HG02981 (cell line): Measurements from ENCODE around the gene SEMA3E.
"Not testable (repeated sequence)": the region's sequence is repeated elsewhere in the genome, so short reads cannot be mapped to it uniquely, and the experiment has no call there.

ENCODE experiments used
- ATAC-seq: cut with Tn5 transposase; IDR thresholded peaks from one replicate; pipeline ENCODE4 v1.9.1; 2021; ENCODE audit warnings: mild to moderate bottlenecking, moderate library complexity; ENCODE audit not compliant: unreplicated experiment

The SEMA3E gene

DNA sequence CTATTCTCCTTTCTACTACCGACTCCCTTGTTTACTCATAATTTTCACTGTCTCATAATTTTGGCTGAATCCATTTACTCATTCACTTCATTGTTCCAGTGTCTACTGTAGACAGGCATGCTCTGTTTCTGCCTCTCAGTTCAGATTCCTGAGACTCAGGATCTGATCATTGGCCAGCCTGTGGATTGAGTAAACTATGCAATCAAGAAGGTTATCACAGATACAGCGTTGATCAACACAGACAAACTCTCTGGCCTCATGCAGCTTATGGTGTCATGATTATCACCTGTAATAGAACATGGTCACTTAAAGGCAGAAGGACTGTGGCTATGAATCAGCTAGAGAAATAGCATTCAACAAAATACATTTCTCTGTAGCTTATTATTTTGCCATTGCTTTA, 86.0 kb downstream of the SEMA3E start:
- no peak for ATAC-seq

DNA sequence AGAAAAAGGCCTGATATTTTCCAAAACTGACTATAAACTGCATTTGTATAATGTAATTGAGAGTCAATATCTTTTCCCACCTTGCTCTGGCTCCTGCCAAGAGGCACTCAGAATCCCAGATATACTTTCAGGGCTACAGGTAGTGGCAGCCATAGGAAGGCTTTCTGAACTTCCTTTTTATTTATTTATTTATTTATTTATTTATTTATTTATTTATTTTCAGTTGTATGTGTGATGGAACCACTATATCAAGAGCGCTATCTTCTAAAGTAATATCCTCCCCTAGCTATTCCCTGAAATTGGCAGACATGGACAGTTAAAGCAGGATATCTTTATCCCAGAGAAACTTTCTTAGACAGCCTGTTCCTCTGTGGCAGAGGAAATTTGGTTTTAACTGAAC, 86.7 kb downstream of the SEMA3E start:
- no peak for ATAC-seq

DNA sequence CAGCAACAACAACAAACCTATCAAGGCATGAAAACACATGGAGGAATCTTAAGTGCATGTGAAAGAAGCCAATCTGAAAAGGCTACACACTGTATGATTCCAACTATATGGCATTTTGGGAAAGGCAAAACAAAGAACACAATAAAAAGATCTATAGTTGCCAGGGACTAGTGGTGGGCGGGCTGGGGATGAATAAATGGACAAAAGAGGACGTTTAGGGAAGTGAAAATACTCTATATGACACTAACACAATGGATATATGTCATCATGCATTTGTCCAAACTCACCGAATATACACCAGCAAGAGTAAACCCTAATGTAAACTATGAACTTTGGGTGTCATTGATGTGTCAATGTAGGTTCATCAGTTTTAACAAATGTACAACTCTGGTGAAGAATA, 89.1 kb downstream of the SEMA3E start:
- ATAC-seq, result no peak

DNA sequence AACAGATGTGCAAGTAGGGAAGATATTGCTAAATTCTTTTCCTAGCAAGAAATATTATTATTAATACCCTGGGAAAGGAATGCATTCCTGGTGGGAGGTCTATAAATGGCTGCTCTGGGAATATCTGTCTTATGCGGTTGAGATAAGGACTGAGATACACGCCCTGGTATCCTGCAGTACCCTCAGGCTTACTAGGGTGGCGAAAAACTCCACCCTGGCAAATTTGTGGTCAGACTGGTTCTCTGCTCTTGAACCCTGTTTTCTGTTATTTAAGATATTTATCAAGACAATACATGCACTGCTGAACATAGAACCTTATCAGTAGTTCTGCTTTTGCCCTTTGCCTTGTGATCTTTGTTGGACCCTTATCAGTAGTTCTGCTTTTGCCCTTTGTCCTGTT, 96.4 kb downstream of the SEMA3E start:
- not testable (repeated sequence) for ATAC-seq

DNA sequence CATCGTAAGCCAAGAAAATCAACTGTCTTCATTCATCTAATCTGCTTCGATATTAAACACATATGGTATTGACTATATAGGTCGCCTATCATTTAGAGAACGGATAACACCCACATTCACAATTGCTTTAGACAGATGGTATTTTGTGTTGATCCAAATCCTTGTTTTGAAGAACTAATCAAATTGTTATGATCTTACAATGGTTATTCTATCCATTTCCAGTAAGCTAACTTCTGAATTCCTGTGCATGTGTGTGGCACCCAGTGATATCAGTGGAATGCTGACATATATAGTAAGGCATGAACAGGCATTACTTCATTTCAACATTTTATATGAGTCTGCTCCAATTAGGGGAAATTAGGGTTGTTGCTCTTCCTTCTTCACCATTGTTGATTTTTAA, 98.8 kb downstream of the SEMA3E start:
- no peak for ATAC-seq

DNA sequence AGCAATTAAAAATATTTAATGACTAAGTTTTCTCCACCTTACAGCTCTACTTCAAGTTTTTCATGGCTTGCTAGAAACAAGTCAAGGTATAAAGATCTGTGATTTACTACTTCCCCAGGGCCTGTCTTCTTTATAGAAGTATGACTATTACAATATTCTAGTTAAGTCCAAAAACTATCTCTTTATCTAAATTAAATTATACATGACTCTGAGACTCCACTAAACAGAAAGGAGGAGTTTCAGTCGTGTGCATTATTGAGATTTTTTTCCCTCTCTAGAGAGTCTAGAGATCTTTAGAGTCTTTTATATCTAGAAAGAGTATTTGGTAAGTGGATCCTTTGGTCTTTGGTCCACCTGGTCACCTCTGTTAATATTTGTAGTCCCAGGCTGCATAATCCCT, 100.7 kb downstream of the SEMA3E start:
- no peak for ATAC-seq

DNA sequence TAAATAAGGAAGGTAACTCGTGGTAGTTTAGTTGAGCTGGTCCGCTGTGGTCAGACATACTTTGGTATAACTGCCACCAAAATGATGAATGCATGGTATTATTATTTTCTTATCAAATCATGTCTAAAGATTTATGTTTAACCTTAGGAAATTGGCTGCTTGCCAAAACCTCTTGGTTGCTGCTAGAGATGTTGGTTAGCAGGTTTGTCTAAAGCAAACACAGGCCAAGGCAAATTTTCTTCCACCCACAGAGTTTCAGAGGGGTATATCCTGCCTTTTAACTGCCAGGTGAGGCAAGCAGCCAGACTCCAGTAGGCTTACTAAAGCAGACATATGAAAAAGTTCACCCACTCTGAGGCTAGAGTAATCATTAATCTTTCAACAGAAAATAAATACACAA, 101.4 kb downstream of the SEMA3E start:
- ATAC-seq, result peak; percentile 96

DNA sequence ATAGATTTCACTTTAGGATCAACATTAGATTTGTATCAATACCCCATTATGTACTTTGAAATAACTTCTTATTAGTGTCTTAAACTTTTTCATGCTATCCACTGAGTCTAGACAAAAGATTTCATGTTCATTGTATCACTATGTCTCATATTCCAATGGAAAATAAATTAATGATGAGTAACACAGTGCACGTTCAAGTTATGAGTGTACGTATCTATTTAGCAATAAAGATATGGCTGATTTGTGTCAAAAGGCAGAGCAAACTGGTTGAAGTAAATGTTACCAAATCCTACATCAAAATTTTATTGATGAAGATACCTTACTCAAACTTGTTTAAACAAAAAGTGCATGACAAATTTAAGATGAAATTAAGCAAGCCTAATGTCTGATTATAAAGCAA, 102.4 kb downstream of the SEMA3E start:
- no peak for ATAC-seq

DNA sequence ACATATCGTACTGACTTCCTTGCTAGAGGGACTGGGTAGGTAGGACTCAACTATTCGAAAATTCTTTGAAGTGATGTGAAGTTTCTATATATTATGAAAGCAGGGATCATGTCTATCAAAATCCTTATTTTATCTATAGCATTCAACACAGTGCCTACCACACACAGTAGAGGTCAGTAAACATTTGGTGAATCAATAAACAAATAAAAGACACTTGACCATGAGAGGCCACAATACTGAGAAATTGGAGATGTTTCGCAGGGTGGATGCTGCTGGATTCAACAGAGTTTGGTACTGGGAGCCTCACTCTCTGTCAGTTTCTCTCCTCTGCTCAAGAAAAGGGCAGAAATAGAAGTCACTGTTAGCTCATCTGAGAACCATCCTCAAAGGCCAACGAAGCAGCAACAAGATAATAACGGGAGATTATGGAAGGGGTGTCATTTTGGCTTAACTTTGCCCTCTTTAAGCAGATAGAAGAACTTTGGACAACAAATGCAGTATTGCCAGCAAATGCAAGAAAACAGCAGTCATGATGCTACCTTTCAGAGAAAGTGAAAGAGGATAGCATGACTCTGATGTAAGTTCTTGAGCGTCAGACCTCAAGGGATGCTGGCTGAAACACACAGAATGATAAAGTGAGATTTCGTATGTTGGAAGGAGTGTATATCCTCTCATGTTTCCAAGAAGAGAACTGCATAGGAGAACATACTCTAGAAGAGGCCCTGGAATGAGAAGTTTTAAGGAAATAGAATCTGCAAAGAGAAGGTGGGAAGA, 107.6 kb downstream of the SEMA3E start:
- no peak for ATAC-seq

DNA sequence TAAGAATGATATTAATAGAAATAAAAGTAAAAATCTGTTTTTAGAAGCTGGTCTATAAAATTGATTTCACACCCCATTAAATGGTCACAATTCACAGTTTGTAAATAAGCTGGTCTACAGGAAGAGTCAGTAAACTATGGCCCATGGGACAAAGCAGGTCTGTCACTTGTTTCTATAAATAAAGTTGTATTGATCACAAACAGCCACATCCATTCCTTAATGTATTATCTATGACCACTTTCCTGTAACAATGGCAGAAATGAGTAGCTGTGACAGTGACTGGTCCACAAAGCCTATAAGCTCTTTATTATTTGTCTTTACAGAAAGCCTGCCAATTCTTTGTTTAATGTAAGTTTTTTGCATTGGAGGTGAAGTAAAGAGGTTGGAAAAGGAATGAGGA, 114.5 kb downstream of the SEMA3E start:
- no peak for ATAC-seq

DNA sequence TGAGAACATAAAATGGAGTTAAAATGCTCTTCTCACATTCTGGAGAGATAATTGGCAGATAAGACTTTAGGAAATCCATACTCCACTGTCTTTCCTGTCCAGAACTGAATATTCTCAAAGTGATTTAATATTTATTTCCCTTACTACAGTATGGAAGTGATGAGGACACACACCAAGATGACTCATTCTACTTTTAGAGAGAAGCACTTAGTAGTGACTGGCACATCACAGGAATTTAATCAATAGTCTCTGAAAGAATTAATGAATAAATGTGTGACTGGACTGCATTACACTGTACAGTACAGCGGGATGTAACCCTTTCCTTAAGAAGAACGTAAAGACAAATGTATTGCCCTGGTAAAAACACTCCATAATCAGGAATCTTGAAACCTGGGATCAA, 116.7 kb downstream of the SEMA3E start:
- no peak for ATAC-seq

DNA sequence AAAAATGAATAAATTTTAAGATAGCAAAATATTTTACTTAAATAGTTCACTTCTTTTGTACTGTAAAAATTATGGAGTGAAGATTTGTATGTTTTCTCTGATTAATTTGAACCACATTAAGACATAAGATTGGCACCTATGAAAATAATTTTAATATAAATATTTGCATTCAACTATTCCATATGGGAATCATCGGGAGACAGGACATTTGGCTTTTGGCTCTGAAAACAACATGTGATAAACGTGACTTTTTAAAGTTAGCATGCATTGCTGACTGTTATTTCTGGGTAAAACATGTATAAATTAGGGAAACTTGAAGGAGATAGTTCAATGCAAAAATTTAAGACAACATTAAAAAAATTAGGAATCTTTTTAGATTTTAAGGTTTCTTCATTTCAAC, 117.2 kb downstream of the SEMA3E start:
- no peak for ATAC-seq

DNA sequence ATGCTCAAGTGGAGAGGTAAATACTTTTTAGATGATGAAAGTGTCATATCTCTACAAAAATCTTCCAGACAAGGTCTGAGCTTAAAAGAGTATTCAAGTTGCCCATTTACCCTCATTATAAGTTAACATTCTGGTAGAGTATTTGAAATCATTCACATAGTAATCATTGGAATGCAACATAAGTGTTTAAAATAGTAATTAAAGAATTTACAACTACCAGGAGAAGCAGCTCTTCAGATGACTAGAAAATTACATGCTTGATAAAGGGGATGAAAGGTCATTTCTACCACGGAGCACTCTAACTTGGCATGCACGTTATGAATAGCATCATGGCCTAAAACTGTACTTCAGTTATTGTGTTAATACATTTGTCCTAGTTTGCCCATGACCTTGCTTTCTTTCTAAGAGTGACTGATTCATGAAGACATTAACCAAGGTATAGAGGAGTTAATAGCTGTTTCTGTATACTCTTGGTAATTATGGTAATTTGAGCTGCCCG, 120.0 kb downstream of the SEMA3E start:
- ATAC-seq, result no peak

DNA sequence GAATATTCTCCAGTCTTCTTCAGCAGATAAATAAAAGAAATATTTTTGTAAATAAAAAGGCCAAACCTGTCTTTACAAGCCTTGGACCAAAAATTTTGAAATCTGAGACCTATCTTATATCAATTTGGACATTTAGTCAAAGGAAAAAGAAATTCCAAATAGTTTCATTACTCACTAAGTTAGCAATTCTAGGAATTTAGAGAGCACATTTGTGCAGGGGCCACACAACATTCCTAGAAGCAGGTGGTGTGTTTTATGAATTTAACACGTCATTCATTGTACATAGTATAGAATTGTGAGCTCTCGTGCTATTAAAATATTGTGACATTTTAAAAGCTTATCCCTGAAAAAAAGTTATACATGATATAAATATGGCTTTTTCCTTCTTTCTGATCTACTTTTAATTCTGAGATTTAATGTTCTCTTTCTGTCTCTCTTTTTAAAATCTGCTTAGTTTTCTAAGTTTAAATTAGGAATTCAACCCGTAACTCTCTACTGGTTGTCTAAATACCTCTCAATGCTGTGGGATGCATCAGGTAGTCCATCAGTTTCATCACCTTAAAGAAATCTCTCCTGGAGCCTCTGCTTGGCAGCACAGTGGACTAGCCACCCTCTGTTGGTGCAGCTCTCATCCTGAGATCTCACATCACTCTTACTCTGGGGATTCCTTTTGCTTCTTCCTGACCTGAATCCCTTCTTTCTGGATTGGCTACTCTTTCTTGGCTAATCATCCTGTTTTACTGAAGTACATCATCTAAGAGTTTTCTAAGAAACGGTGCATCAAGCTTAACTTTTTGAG, 124.5 kb downstream of the SEMA3E start:
- ATAC-seq, result no peak

DNA sequence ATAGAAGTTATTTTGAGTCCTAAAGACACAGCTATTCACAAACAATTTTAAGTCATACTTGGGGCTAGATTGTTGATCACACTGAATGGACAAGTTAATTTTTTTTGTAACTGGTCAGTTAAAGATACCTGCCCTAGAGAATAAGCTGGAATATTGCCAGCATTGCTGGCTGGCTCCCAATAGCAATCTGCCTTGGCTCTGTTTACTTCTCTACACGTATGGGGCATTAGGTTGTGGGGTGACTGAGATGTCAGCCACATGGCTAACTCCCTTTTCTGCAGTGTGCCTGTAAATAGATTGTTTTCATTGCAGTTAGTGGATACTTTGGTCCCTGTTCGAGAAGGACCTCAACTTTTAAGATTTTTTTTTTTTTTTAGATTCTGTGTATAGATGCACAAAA, 128.2 kb downstream of the SEMA3E start:
- no peak for ATAC-seq

DNA sequence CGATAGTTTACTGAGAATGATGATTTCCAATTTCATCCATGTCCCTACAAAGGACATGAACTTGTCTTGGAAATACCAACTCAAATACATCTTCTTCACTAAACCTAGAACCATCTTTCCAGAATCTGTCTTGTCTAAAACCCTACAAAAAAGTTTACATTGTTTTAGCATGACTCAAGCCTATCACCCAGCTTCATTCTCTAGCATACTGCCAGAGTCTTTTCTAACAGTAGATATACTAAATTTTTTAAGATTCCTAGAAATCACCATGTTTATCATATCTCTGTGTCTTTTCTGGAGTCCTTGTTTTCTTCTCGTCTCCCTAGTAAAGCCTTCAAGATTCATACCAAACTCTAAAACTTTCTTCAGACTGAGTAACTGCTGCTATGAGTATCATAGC, 129.7 kb downstream of the SEMA3E start:
- no peak for ATAC-seq

DNA sequence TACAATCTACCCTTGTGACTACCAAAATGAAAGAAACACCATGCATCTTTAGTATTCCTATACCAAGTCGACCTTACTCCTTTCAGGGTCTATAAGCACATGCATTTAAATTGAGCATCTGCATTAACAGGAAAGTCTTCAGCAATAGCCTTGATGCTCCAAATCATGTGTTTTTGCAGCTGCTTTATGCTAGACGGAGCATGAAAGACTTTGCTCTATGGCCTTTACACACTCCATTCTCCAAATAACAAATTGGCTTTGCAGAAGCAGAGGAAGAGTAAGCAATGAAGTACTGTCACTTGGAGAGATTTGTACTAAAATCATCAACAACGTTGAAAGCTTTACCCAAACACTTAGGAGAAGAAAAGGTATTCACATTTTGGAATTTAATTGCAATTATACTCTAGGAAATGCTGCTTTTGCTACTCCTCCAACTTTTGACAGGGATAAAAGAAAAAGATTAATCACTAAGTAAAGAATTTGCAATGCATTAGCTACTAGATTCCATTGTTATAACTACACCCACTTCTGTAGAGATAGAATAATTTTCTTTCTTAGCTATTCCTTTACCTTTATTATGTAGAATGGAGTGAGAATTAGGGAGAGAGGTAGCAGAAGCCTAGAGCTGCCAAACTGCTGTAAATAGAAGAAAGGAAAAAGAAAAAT, 131.8 kb downstream of the SEMA3E start:
- no peak for ATAC-seq

DNA sequence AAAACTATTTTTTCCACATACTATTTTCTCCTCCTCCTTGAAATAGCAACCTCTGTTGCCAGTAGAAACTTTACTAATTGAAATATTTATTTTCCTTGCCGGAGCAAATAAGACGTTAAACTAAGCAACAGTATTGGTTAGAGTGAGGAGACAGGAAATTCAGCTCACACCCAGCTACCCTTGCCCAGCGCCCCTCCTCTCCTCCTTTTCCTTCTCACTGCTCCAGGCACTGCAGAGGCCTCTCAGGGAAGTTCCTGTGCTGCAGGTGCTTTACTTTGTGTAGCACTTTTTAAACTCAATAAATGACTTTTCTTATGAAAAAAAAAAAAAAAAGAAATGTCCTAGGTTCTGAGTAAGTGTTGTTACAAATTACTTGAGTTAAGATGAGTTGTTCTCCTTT, 134.0 kb downstream of the SEMA3E start:
- ATAC-seq, result no peak

DNA sequence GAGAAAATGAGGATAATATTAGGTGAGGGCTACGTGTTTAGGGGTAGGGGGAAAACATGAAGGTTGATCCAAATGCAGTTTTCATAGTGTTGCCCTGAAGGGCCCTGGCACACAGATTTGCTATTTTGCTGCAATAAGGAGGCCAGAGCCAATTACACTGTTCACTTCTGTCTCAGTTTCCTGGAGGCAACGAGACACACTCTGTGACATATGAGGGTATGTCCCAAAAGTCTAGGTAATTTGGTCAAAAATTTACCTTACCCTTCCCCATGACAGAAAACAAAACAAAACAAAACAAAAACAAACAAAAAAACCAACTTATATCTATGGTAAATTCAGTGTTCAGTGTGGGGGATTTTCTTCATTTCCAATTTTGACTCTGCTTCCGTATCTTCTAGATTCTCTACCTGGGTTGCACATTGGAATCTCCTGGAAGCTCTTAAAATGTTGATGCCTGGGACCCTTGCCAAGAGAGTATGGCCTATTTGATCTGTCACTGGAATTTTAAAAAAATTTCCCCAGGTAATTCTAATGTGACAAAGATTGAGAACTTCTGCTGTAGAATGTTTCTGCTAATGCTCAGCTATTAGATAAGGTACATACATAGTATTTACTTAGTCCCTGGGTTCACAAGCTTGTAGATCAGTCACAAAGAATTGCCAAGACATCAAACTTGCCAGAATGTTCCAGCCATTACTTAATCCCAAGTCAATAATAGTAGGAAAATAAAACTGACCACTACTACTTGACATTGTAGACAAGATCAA, 139.5 kb downstream of the SEMA3E start:
- no peak for ATAC-seq

DNA sequence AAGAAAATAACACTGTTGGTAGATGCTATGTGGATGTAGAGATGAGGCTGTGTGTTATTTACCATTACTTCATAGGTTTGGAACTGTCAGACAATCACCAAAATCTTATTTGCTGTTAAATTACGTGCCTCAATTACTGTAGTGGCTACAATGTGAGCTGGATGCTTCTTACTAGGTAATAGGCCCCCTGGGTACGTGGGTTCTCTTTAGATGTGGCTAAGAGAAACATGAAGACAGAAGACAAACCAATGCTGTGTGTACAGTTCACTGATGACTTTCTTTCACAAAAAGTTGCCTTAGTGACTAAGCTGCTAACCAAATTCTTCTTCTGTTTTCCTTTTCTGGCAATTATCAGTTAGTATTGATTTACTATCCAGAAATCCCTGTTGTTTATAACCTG, 144.6 kb downstream of the SEMA3E start:
- no peak for ATAC-seq

DNA sequence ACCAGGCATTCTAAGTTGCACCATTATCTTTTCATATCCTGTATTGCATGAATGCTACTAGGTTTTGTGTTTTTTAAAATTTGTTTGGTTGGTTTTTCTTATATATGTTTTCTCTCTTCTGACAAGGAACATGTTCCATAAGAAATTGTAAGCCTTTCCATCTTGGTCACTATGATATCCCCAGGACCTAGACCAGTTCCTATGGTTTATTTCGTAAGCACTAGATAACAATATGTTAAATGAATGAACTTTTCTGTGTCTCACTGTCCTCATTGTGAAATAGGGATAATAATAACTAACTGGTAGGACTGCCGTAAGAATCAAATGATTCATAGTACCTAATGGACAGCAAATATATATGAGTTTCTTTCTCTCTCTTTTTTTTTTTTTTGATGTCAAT, 146.3 kb downstream of the SEMA3E start:
- ATAC-seq, result no peak
